H1 (cell line): ENCODE data around the gene FOXN3. TPM values are rescaled to one million over a fixed set of nuclear protein-coding genes. Genes with fewer than 3 reads are reported as not detected.

ENCODE experiments used
- GTF2F1 ChIP-seq: IDR thresholded peaks from 2 replicates; pipeline ENCODE4 v1.6.1; 2012; ENCODE audit warnings: low read depth, low read length, improper control_type of control experiment, borderline replicate concordance
- KDM4A ChIP-seq: IDR thresholded peaks from one replicate; pipeline ENCODE4 v1.7.1; 2012; ENCODE audit warnings: low read depth, mild to moderate bottlenecking, moderate library complexity, low read length, inconsistent platforms; ENCODE audit not compliant: severe bottlenecking
- NRF1 ChIP-seq: IDR thresholded peaks from 2 replicates; pipeline ENCODE4 v1.6.1; 2011; ENCODE audit warnings: mild to moderate bottlenecking, low read depth, low read length, improper control_type of control experiment
- PHF8 ChIP-seq: fragments of 200-600 bp; sonication (generic); conservative IDR thresholded peaks from 2 replicates; pipeline ENCODE4 v1.7.1; 2012; ENCODE audit warnings: low read depth, mild to moderate bottlenecking, inconsistent platforms, low read length, moderate library complexity
- RAD21 ChIP-seq, 2 experiments: IDR thresholded peaks in 1 of 2; conservative IDR thresholded peaks in 1 of 2; 2 replicates each; pipeline ENCODE4 v1.6.1; 2011; ENCODE audit warnings: low read depth in 2 of 2, low read length in 2 of 2, improper control_type of control experiment in 1 of 2, inconsistent platforms in 1 of 2, mild to moderate bottlenecking in 1 of 2, moderate library complexity in 1 of 2
- RFX5 ChIP-seq: IDR thresholded peaks from 2 replicates; pipeline ENCODE4 v1.6.1; 2011; ENCODE audit warnings: low read depth, low read length, improper control_type of control experiment, borderline replicate concordance
- RNF2 ChIP-seq: fragments of 200-900, 300-1000 bp; sonication (generic); IDR thresholded peaks from 2 replicates; pipeline ENCODE4 v1.7.1; 2016; ENCODE audit warnings: borderline replicate concordance, low read depth, mild to moderate bottlenecking, antibody characterized with exemption, low read length; ENCODE audit not compliant: poor library complexity, severe bottlenecking; ENCODE audit errors: missing control alignments
- SP4 ChIP-seq: IDR thresholded peaks from 2 replicates; pipeline ENCODE4 v1.6.1; 2012; ENCODE audit warnings: low read length, inconsistent platforms
- TAF7 ChIP-seq: optimal IDR thresholded peaks from 2 replicates; pipeline ENCODE3; 2011; ENCODE audit warnings: low read depth, mild to moderate bottlenecking, inconsistent platforms, low read length, moderate library complexity, borderline replicate concordance
- YY1 ChIP-seq: IDR thresholded peaks from 2 replicates; pipeline ENCODE4 v1.6.1; 2011; ENCODE audit warnings: low read depth, mild to moderate bottlenecking, low read length
- polyA plus RNA-seq, 7 experiments: library from polyadenylated mRNA; depleted of rRNA in 3 of 7; stranded (reverse) in 5 of 7; unstranded in 2 of 7; fragments of >200 nt in 5 of 7; fragments of 200-250 nt in 2 of 7; gene quantifications; 1 replicate in 5 of 7; 2 replicates in 1 of 7; 4 replicates in 1 of 7; pipeline versions ENCODE4 v1.2.1 to v1.2.3, GENCODE V29; 2011 to 2013; ENCODE audit warnings: missing spikeins in 2 of 7, mixed read lengths in 2 of 7
- total RNA-seq: library from RNA; stranded (reverse); fragmentation: NEBNext Ultra II Directional; extraction: Animal tissue kit (Norgen Biotek cat#: 25700); gene quantifications from 2 replicates; pipeline ENCODE4 v1.2.1, GENCODE V29; 2021

FOXN3 gene
- total and polyA plus RNA-seq, 2 of the 8 experiments (the other 6 are each of a cell fraction or from before 2014, with no cell fraction given): 52.6 to 178 TPM

- TF ChIP-seq RAD21 (IDR thresholded peaks at IDR 0.05 in 1 of 2, conservative IDR thresholded peaks at IDR 0.05 in 1 of 2; ENCODE audit: low read depth in 2 of 2, low read length in 2 of 2) (0 out of 4 replicates have a peak, but pooled peaks have one; percentile 3 to 12), RNF2 (no peak), PHF8 (no peak), GTF2F1 (no peak), SP4 (0 out of 2 replicates have a peak, but pooled peaks have one; percentile 58), TAF7 (no peak), YY1 (no peak), RFX5 (no peak), KDM4A (no peak), NRF1 (no peak)
These were observed 24.2 kb upstream of the FOXN3 start (continued) for GRCh38 chr14:89440986-89441909.
